Measurements from ENCODE around the gene POC5. TPM values are rescaled to one million over a fixed set of nuclear protein-coding genes. Genes with fewer than 3 reads are reported as not detected.

Gene POC5
- total RNA-seq, 1 donor from 2014 or later, result 9.5 TPM

DNA sequence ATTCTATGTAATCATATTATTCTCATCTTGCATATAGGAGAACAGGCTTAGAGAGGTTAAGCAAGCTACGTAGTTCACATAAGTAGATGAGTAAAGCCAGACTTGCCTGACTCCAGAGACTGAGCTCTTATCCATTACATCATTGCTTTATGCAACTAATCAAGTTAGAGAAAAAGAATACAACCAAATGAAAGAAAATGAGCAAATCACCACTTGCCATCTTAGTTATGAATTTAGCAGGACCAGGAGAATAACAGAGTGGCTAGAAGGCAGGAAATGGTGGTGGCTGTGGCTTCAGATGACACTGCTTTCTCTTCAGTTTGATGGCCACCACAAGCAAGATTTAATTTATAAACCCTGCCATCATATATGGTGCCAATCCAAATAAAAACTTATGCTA is 26.6 kb downstream of the POC5 start:
- H3K4me3 Mint-ChIP-seq (ENCODE audit: unreplicated experiment), result no peak overlapping the region
- no peak for TF ChIP-seq CTCF (IDR thresholded peaks at IDR 0.05; ENCODE audit: unreplicated experiment)

GRCh38 chr5:75686480-75686879 is 30.8 kb downstream of the POC5 start:
- no peak overlapping the region for H3K27ac Mint-ChIP-seq (ENCODE audit: unreplicated experiment)
- H3K36me3 Mint-ChIP-seq (ENCODE audit: low read depth, unreplicated experiment), result no peaks in the 10 kb centered on the region
- no peaks in the 10 kb centered on the region for H3K4me1 Mint-ChIP-seq (ENCODE audit: unreplicated experiment)
- no peaks in the 10 kb centered on the region for H3K27me3 Mint-ChIP-seq (ENCODE audit: unreplicated experiment)
- no peak for DNase-seq (ENCODE audit: low spot score)
- H3K4me3 Mint-ChIP-seq (ENCODE audit: unreplicated experiment), result no peak overlapping the region
- H3K9me3 Mint-ChIP-seq (ENCODE audit: unreplicated experiment), result no peaks in the 10 kb centered on the region
- TF ChIP-seq CTCF (IDR thresholded peaks at IDR 0.05; ENCODE audit: unreplicated experiment), result no peak

More for the DNA sequence above, 26.6 kb downstream of the POC5 start:
- H3K36me3 Mint-ChIP-seq (ENCODE audit: low read depth, unreplicated experiment), result peaks cover 9% of the 10 kb centered on the region
- no peak for DNase-seq (ENCODE audit: low spot score)
- H3K9me3 Mint-ChIP-seq (ENCODE audit: unreplicated experiment), result no peaks in the 10 kb centered on the region
- H3K27me3 Mint-ChIP-seq (ENCODE audit: unreplicated experiment), result no peaks in the 10 kb centered on the region
- H3K4me1 Mint-ChIP-seq (ENCODE audit: unreplicated experiment), result no peaks in the 10 kb centered on the region
- H3K27ac Mint-ChIP-seq (ENCODE audit: unreplicated experiment), result no peak overlapping the region

DNA sequence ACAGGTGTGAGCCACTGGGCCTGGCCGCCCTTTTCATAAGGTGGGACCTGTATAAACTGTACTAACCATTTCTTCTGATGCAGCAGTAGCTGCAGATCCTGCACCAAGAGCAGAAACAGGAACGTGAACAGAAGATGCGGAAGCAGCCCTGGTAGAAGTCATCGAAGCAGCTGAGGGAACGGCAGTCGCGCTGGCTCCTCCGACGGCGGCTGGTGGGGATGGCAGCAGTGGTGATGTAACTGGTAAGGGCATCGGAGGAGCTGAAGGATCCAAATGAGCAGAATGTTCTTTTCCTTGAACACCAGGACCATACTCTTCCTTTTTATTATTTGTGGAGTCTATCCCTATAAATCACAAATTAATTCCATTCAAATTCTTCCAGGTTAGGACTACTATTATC is 32.1 kb downstream of the POC5 start:
- H3K27ac Mint-ChIP-seq (ENCODE audit: unreplicated experiment), result no peak overlapping the region
- no peak for TF ChIP-seq CTCF (IDR thresholded peaks at IDR 0.05; ENCODE audit: unreplicated experiment)
- no peaks in the 10 kb centered on the region for H3K4me1 Mint-ChIP-seq (ENCODE audit: unreplicated experiment)
- H3K27me3 Mint-ChIP-seq (ENCODE audit: unreplicated experiment), result no peaks in the 10 kb centered on the region
- no peaks in the 10 kb centered on the region for H3K36me3 Mint-ChIP-seq (ENCODE audit: low read depth, unreplicated experiment)
- H3K4me3 Mint-ChIP-seq (ENCODE audit: unreplicated experiment), result no peak overlapping the region
- DNase-seq (ENCODE audit: low spot score), result no peak
- H3K9me3 Mint-ChIP-seq (ENCODE audit: unreplicated experiment), result no peaks in the 10 kb centered on the region

DNA sequence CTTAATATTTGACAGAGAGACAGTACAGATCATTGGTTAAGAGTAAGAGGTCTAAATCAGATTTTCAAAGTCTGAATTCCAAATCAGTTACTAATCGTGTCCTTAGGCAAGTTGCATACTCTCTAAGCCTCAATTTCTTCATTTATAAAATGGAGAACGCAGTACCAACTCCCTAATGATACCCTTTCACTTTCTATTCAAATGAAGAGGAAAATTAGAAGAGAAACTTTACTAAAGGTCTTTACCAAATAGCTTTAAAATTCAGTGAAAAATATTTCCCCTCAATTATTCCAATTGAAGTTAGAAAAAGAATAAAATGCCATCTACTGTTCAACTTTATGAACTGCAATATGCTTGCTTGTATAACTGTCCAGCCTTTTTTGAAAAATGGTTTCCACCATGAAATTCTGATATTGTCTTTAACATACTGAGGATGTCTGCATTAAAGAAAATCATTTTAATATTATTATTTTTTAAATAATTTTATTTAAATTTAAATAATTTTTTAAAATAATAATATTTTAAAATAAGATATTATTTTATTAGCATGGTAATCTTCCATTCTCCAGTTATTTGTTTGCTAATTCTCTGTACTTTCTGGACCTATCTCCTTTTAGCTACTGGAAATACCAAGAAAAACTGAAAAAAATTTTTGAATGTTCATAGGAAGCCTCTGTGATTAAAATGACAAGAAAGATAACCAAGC is 36.0 kb downstream of the POC5 start:
- Mint-ChIP-seq H3K27me3 (ENCODE audit: unreplicated experiment) (no peaks in the 10 kb centered on the region), H3K4me1 (ENCODE audit: unreplicated experiment) (no peaks in the 10 kb centered on the region)
- peak; percentile 86 for TF ChIP-seq CTCF (IDR thresholded peaks at IDR 0.05; ENCODE audit: unreplicated experiment)

GRCh38 chr5:75678155-75678554 is 39.1 kb downstream of the POC5 start:
- H3K36me3 Mint-ChIP-seq (ENCODE audit: low read depth, unreplicated experiment), result no peaks in the 10 kb centered on the region
- H3K4me1 Mint-ChIP-seq (ENCODE audit: unreplicated experiment), result no peaks in the 10 kb centered on the region
- no peak for DNase-seq (ENCODE audit: low spot score)
- no peak overlapping the region for H3K4me3 Mint-ChIP-seq (ENCODE audit: unreplicated experiment)
- H3K9me3 Mint-ChIP-seq (ENCODE audit: unreplicated experiment), result no peaks in the 10 kb centered on the region
- no peak overlapping the region for H3K27ac Mint-ChIP-seq (ENCODE audit: unreplicated experiment)
- TF ChIP-seq CTCF (IDR thresholded peaks at IDR 0.05; ENCODE audit: unreplicated experiment), result no peak
- H3K27me3 Mint-ChIP-seq (ENCODE audit: unreplicated experiment), result no peaks in the 10 kb centered on the region

More for the DNA sequence above, 36.0 kb downstream of the POC5 start:
- Mint-ChIP-seq H3K36me3 (ENCODE audit: low read depth, unreplicated experiment) (no peaks in the 10 kb centered on the region), H3K4me3 (ENCODE audit: unreplicated experiment) (no peak overlapping the region), H3K27ac (ENCODE audit: unreplicated experiment) (no peak overlapping the region), H3K9me3 (ENCODE audit: unreplicated experiment) (no peaks in the 10 kb centered on the region)
- DNase-seq (ENCODE audit: low spot score), result no peak
